HepG2 (cell line): ENCODE results near the gene FAM219A. TPM values are rescaled to one million over a fixed set of nuclear protein-coding genes. Genes with fewer than 3 reads are reported as not detected.

Experiments
- ATAC-seq: fragments of 200-7000 bp; cut with Tn5 transposase; 3 replicates; pipeline ENCODE4 v1.9.1; 2020; ENCODE audit warnings: mild to moderate bottlenecking, moderate library complexity
- BruUV-seq: library from RNA; stranded (reverse); fragments of 400-500 nt; replicated peaks from 2 replicates; lab custom pipeline; 2021; lab: Mats Ljungman, UMichigan
- CTCF ChIA-PET: fragments of 300-600 bp; formaldehyde crosslinking; extraction: SDS; loops from one replicate; lab custom pipeline; 2021; ENCODE audit warnings: low total read pairs, inconsistent platforms, low intra/inter-chr PET ratio; lab: Yijun Ruan, JAX
- POLR2A ChIA-PET: fragments of 350-600 bp; sonication (Branson Sonifier 250); formaldehyde crosslinking; loops from one replicate; lab custom pipeline; 2020; ENCODE audit warnings: antibody characterized with exemption, inconsistent platforms; lab: Yijun Ruan, JAX
- DNase-seq: peaks from one replicate; pipeline ENCODE4 v3.0.0-alpha.2; 2015; ENCODE audit warnings: low spot score
- FAIRE-seq: peaks from 3 replicates; lab custom pipeline; 2011; peaks lifted over from hg19 to GRCh38; lab: Jason Lieb, UNC
- H2AFZ ChIP-seq: one replicate; pipeline ENCODE4 v1.6.1; 2011; ENCODE audit warnings: low read length, inconsistent platforms
- H3K27ac ChIP-seq: fragments of 300-600 bp; 3 replicates; pipeline ENCODE4 v1.8.0; 2011; ENCODE audit warnings: mixed run types, mild to moderate bottlenecking, mixed read lengths, low read length, inconsistent platforms; ENCODE audit not compliant: insufficient read depth; ENCODE audit errors: extremely low read length
- H3K27me3 ChIP-seq, 2 experiments: fragments of 200-600 bp in 1 of 2; 2 replicates in 1 of 2; 3 replicates in 1 of 2; pipeline versions ENCODE4 v1.6.0 to v1.8.0; 2011; ENCODE audit warnings: low read length in 2 of 2, mild to moderate bottlenecking in 2 of 2, moderate library complexity in 2 of 2, inconsistent platforms in 1 of 2; ENCODE audit not compliant: insufficient read depth in 2 of 2, control insufficient read depth in 1 of 2
- H3K36me3 ChIP-seq, 2 experiments: fragments of 200-600 bp in 1 of 2; replicated peaks in 1 of 2; 2 replicates in 1 of 2; 3 replicates in 1 of 2; pipeline versions ENCODE4 v1.5.1 to v1.8.0; 2011; ENCODE audit warnings: low read length in 2 of 2, inconsistent platforms in 1 of 2; ENCODE audit not compliant: insufficient read depth in 2 of 2, control insufficient read depth in 1 of 2
- H3K4me1 ChIP-seq: 2 replicates; pipeline ENCODE4 v1.5.1; 2012; ENCODE audit warnings: low read length, inconsistent platforms; ENCODE audit not compliant: insufficient read depth
- H3K4me2 ChIP-seq: 2 replicates; pipeline ENCODE4 v1.6.0; 2011; ENCODE audit warnings: low read depth, low read length, inconsistent platforms
- H3K4me3 ChIP-seq, 3 experiments: fragments of 200-600 bp in 1 of 3; sonication (generic), shearing (Covaris generic) in 1 of 3; replicated peaks in 1 of 3; 2 replicates each; pipeline ENCODE4 v1.5.1; 2011 to 2016; ENCODE audit warnings: low read length in 3 of 3, inconsistent platforms in 2 of 3, low read depth in 2 of 3, mild to moderate bottlenecking in 2 of 3, control low read depth in 1 of 3, mixed read lengths in 1 of 3; ENCODE audit not compliant: insufficient read depth in 1 of 3
- H3K79me2 ChIP-seq: one replicate; pipeline ENCODE4 v1.6.1; 2011; ENCODE audit warnings: low read length, inconsistent platforms; ENCODE audit not compliant: insufficient read depth
- H3K9ac ChIP-seq: 2 replicates; pipeline ENCODE4 v1.6.0; 2011; ENCODE audit warnings: mild to moderate bottlenecking, low read depth, low read length, inconsistent platforms; ENCODE audit not compliant: insufficient read depth
- H3K9me3 ChIP-seq: 2 replicates; pipeline ENCODE4 v1.5.1; 2012; ENCODE audit warnings: mild to moderate bottlenecking, low read length
- H4K20me1 ChIP-seq: 2 replicates; pipeline ENCODE4 v1.6.0; 2011; ENCODE audit warnings: inconsistent platforms, mild to moderate bottlenecking, low read length, moderate library complexity; ENCODE audit not compliant: insufficient read depth
- BRF2 ChIP-seq: sonication (generic); formaldehyde crosslinking; IDR thresholded peaks from 2 replicates; pipeline ENCODE4 v1.8.1; 2022; ENCODE audit warnings: mild to moderate bottlenecking, missing genetic modification reagents
- FOXK1 ChIP-seq: sonication (generic); formaldehyde crosslinking; IDR thresholded peaks from 2 replicates; pipeline ENCODE4 v1.4.0; 2020; ENCODE audit warnings: low read depth, missing genetic modification reagents, borderline replicate concordance
- HNRNPH1 ChIP-seq: fragments of 200-400 bp; formaldehyde crosslinking; optimal IDR thresholded peaks from 2 replicates; pipeline ENCODE3; 2017; ENCODE audit warnings: mild to moderate bottlenecking, low read depth, low read length
- MAFG ChIP-seq: sonication (generic); formaldehyde crosslinking; IDR thresholded peaks from 2 replicates; pipeline ENCODE4 v1.5.1; 2020; ENCODE audit warnings: mild to moderate bottlenecking, missing genetic modification reagents
- MBNL3 ChIP-seq: fragments of 250-450 bp; sonication (Bioruptor Pico); conservative IDR thresholded peaks from 2 replicates; pipeline ENCODE4 v1.8.0; 2022; ENCODE audit warnings: mild to moderate bottlenecking, inconsistent platforms
- PBX3 ChIP-seq: sonication (generic); formaldehyde crosslinking; IDR thresholded peaks from 2 replicates; pipeline ENCODE4 v1.8.1; 2023; ENCODE audit warnings: missing genetic modification reagents, inconsistent platforms, borderline replicate concordance
- RBAK ChIP-seq: sonication (generic); formaldehyde crosslinking; IDR thresholded peaks from 2 replicates; pipeline ENCODE4 v1.5.1; 2020; ENCODE audit warnings: mild to moderate bottlenecking, missing genetic modification reagents
- RNF219 ChIP-seq: sonication (generic); formaldehyde crosslinking; IDR thresholded peaks from 2 replicates; pipeline ENCODE4 v1.5.0; 2020; ENCODE audit warnings: mild to moderate bottlenecking, missing genetic modification reagents
- STAT6 ChIP-seq: sonication (generic); formaldehyde crosslinking; IDR thresholded peaks from 2 replicates; pipeline ENCODE4 v1.4.0; 2020; ENCODE audit warnings: missing genetic modification reagents, mild to moderate bottlenecking, borderline replicate concordance
- UBTF ChIP-seq: sonication (generic); formaldehyde crosslinking; IDR thresholded peaks from 2 replicates; pipeline ENCODE4 v1.4.0; 2020; ENCODE audit warnings: mild to moderate bottlenecking, missing genetic modification reagents
- ZBTB7A ChIP-seq: sonication (generic); formaldehyde crosslinking; IDR thresholded peaks from 2 replicates; pipeline ENCODE4 v1.8.0; 2022; ENCODE audit warnings: mild to moderate bottlenecking, missing genetic modification reagents
- ZNF343 ChIP-seq: sonication (generic); formaldehyde crosslinking; IDR thresholded peaks from 2 replicates; pipeline ENCODE4 v1.4.0; 2020; ENCODE audit warnings: mild to moderate bottlenecking, missing genetic modification reagents
- ZNF430 ChIP-seq: sonication (generic); formaldehyde crosslinking; IDR thresholded peaks from 2 replicates; pipeline ENCODE4 v1.9.0; 2021; ENCODE audit warnings: mild to moderate bottlenecking, missing genetic modification reagents
- ZNF567 ChIP-seq: sonication (generic); formaldehyde crosslinking; IDR thresholded peaks from 2 replicates; pipeline ENCODE4 v1.8.1; 2023; ENCODE audit warnings: mild to moderate bottlenecking, missing genetic modification reagents, borderline replicate concordance
- WGBS: methylation state at CpG from one replicate; pipeline ENCODE4 v1.1.6; 2017; ENCODE audit warnings: low lambda C conversion rate; 5-methylcytosine and 5-hydroxymethylcytosine counted together
- in situ Hi-C: cut with HindIII; loops from 2 replicates; pipeline ENCODE4 v1.10.0; 2017; ENCODE audit warnings: low pct_unique_long_range_greater_than_20kb; ENCODE audit not compliant: extremely low pct_ligation_motif_present
- intact Hi-C: fragments of 100-400 bp; cut with micrococcal nuclease; formaldehyde crosslinking; loops from one replicate; pipeline ENCODE4 v1.10.0; 2022; ENCODE audit not compliant: unreplicated experiment
- polyA plus RNA-seq, 8 experiments: library from polyadenylated mRNA; depleted of rRNA in 3 of 8; stranded (reverse) in 7 of 8; unstranded in 1 of 8; fragments of >200 nt; fragmentation: Illumina TruSeq in 4 of 8; extraction: Trizol in 4 of 8; gene quantifications; 2 replicates each; pipeline versions ENCODE4 v1.2.1 to v1.2.3, GENCODE V29; 2011 to 2016; ENCODE audit warnings: low read depth in 4 of 8, missing spikeins in 1 of 8, mixed read lengths in 1 of 8; ENCODE audit not compliant: insufficient read depth in 1 of 8
- total RNA-seq, 5 experiments: library from RNA; depleted of rRNA; stranded (reverse); fragments of >200 nt; fragmentation: Illumina TruSeq; extraction: Trizol; gene quantifications; 2 replicates each; pipeline ENCODE4 v1.2.3, GENCODE V29; 2016; ENCODE audit warnings: low read depth in 1 of 5

FAM219A gene
- total and polyA plus RNA-seq, 2 of the 13 experiments (the other 11 are each of a cell fraction or from before 2014, with no cell fraction given), result 3.9 to 6.4 TPM

- TF ChIP-seq PBX3 (CRISPR knock-in tag) (no peak), ZNF430 (no peak)
Measured at GRCh38 chr9:34459941-34460340, 1.6 kb upstream of the FAM219A start (continued).

- no TSS peak for BruUV-seq
- Histone ChIP-seq H3K4me1 (peaks cover 22% of the 10 kb centered on the region), H3K9me3 (no peaks in the 10 kb centered on the region), H3K27me3 (no peaks in the 10 kb centered on the region; a peak in 1 of 5 replicates), H3K27ac (no peak overlapping the region), H3K9ac (no peak overlapping the region), H3K4me2 (no peak overlapping the region), H3K4me3 (no peak overlapping the region), H3K36me3 (no peaks in the 10 kb centered on the region), H4K20me1 (0 out of 2 replicates have a peak, but pooled peaks cover 2% of the 10 kb centered on the region), H3K79me2 (peaks cover 2% of the 10 kb centered on the region), H2AFZ (no peak overlapping the region)
- no peak for ATAC-seq
- 56% methylated on average over 14 of the region's 14 CpGs for WGBS
- ChIA-PET CTCF (no interaction called here), POLR2A (no interaction called here)
- in situ Hi-C loops (no loop called here), intact Hi-C loops (no loop called here)
- DNase-seq, result no peak
- FAIRE-seq, result no peak
- TF ChIP-seq UBTF (CRISPR knock-in tag) (no peak), STAT6 (CRISPR knock-in tag) (no peak), BRF2 (no peak), ZNF343 (CRISPR knock-in tag) (no peak), ZNF567 (CRISPR knock-in tag) (no peak), FOXK1 (CRISPR knock-in tag) (no peak), RNF219 (CRISPR knock-in tag) (no peak), ZBTB7A (CRISPR knock-in tag) (no peak), MBNL3 (CRISPR knock-in tag) (no peak), RBAK (CRISPR knock-in tag) (no peak), HNRNPH1 (no peak), MAFG (CRISPR knock-in tag) (no peak)
Measured at GRCh38 chr9:34459356-34459755, 986 bp upstream of the FAM219A start.
